ENCODE measurements around the gene PLEKHN1.

DNA sequence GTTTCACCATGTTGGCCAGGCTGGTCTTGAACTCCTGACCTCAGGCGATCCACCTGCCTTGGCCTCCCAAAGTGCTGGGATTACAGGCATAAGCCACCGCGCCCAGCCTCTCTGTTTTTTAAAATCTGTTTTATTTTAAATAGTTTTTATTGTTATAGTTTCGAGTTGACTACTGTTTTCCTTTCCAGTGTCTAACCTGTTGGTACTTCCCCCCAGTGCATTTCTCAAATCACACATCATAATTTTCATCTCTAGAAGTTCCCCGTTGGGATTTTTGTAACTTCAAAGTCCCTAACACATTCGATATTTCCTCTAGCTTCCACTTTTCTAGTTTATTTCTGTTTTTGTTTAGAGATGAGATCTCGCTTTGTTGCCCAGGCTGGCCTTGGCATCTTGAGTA lies 26.1 kb downstream of the PLEKHN1 start:
- TF ChIP-seq POLR2AphosphoS5 (IDR thresholded peaks at IDR 0.05; ENCODE audit: borderline replicate concordance, low read depth, low read length) (no peak), EZH2 (IDR thresholded peaks at IDR 0.05) (no peak)

Data from SK-N-MC (cell line).